ENCODE data around the gene PHTF1. TPM values are rescaled to one million over a fixed set of nuclear protein-coding genes. Genes with fewer than 3 reads are reported as not detected.

Gene PHTF1
- total and polyA plus RNA-seq, 2 of the 4 experiments (the other 2 are of a cell fraction) = 9.6 to 13.3 TPM

DNA sequence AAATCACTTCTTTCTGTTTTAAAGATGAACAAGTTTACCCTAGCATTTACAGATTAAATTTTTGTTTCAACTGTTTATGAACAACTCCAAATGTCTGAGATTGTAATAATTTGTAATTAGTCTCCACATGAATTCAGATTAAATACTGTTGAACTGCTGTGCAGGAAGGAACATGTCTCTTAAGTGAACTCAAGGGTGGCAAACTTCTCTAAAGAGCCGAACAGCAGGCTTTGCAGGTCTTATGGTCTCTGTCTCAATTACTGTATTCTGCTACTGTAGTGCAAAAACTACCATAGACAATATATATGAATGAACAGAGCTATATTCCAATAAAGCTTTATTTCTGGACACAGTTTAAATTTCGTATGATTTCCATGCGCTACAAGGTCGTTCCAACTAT, 46.4 kb upstream of the PHTF1 start:
- Histone ChIP-seq H3K9me3 (ENCODE audit: control insufficient read depth, insufficient read depth, low read length) (no peaks in the 10 kb centered on the region), H3K23ac (ENCODE audit: low read depth, low read length) (no peak overlapping the region), H3K4me1 (ENCODE audit: control insufficient read depth, insufficient read depth, low read length) (peaks cover 4% of the 10 kb centered on the region), H2AK9ac (replicated peaks; ENCODE audit: low read depth, low read length, poor library complexity) (no peak overlapping the region), H4K8ac (ENCODE audit: low read depth in 2 of 2, low read length in 2 of 2) (no peak overlapping the region), H3K79me1 (ENCODE audit: low read depth in 1 of 2, low read length in 2 of 2) (peaks cover 8 to 58% of the 10 kb centered on the region in 2 experiments), H2BK15ac (ENCODE audit: low read depth, low read length) (no peak overlapping the region), H3K4ac (ENCODE audit: low read depth, low read length) (no peak overlapping the region), H2BK5ac (ENCODE audit: low read depth, low read length, poor library complexity, severe bottlenecking) (no peak overlapping the region), H3K27ac (ENCODE audit: insufficient read depth, low read length) (no peak overlapping the region), H3K4me2 (ENCODE audit: low read depth, low read length) (no peak overlapping the region), H3K27me3 (ENCODE audit: control insufficient read depth, insufficient read depth, low read length) (no peaks in the 10 kb centered on the region), H4K5ac (ENCODE audit: low read depth, low read length) (no peak overlapping the region), H2BK120ac (ENCODE audit: low read depth, low read length) (no peak overlapping the region), H3K9ac (ENCODE audit: low read depth, low read length) (no peak overlapping the region), H2AK5ac (ENCODE audit: low read depth, low read length) (no peak overlapping the region), H3K56ac (ENCODE audit: extremely low read depth, insufficient read depth, low read length) (no peak overlapping the region), H2BK20ac (ENCODE audit: low read depth, low read length) (no peak overlapping the region), H4K91ac (ENCODE audit: insufficient read depth, low read depth, low read length) (no peak overlapping the region), H3K9me1 (ENCODE audit: insufficient read depth, low read length) (no peaks in the 10 kb centered on the region; the same call in 1 of the 2 replicates), H3K4me3 (ENCODE audit: insufficient read depth, low read depth, low read length) (no peak overlapping the region), H3K14ac (replicated peaks; ENCODE audit: low read depth, low read length) (no peak overlapping the region), H3K36me3 (ENCODE audit: control insufficient read depth, insufficient read depth, low read length) (no peaks in the 10 kb centered on the region), H2AFZ (replicated peaks; ENCODE audit: low read length, poor library complexity) (no peak overlapping the region), H3K18ac (ENCODE audit: low read depth, low read length) (no peak overlapping the region), H4K20me1 (ENCODE audit: insufficient read depth, low read length) (peaks cover 31% of the 10 kb centered on the region; the same call in 1 of the 2 replicates)
- no peak for ATAC-seq (ENCODE audit: low read depth)
- no peak for DNase-seq
- intact Hi-C loops (cut with micrococcal nuclease) = no loop called here
- ChIA-PET CTCF (interaction anchor here (0.6 kb wide), 1 partner anchor 9 kb away, joined by 3 read pairs; no protein-coding TSS in a partner anchor), POLR2A (ENCODE audit: unreplicated experiment) (no interaction called here)
- TF ChIP-seq, protein P1, sequence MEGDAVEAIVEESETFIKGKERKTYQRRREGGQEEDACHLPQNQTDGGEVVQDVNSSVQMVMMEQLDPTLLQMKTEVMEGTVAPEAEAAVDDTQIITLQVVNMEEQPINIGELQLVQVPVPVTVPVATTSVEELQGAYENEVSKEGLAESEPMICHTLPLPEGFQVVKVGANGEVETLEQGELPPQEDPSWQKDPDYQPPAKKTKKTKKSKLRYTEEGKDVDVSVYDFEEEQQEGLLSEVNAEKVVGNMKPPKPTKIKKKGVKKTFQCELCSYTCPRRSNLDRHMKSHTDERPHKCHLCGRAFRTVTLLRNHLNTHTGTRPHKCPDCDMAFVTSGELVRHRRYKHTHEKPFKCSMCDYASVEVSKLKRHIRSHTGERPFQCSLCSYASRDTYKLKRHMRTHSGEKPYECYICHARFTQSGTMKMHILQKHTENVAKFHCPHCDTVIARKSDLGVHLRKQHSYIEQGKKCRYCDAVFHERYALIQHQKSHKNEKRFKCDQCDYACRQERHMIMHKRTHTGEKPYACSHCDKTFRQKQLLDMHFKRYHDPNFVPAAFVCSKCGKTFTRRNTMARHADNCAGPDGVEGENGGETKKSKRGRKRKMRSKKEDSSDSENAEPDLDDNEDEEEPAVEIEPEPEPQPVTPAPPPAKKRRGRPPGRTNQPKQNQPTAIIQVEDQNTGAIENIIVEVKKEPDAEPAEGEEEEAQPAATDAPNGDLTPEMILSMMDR (conservative IDR thresholded peaks at IDR 0.05; ENCODE audit: low read depth, low read length) = no peak
- TF ChIP-seq BHLHE40 (IDR thresholded peaks at IDR 0.05; ENCODE audit: low read depth, low read length) (no peak), CEBPB (IDR thresholded peaks at IDR 0.05; ENCODE audit: low read depth, low read length) (no peak), MXI1 (IDR thresholded peaks at IDR 0.05; ENCODE audit: borderline replicate concordance, low read depth, low read length) (no peak), CHD1 (IDR thresholded peaks at IDR 0.05; ENCODE audit: low read depth, low read length) (no peak), FOS (IDR thresholded peaks at IDR 0.05; ENCODE audit: low read depth, low read length) (no peak), MAZ (IDR thresholded peaks at IDR 0.05; ENCODE audit: borderline replicate concordance, low read depth, low read length) (no peak), RFX5 (IDR thresholded peaks at IDR 0.05; ENCODE audit: low read depth, low read length) (no peak), POLR2A (IDR thresholded peaks at IDR 0.05; ENCODE audit: low read depth, low read length) (no peak), RAD21 (IDR thresholded peaks at IDR 0.05; ENCODE audit: low read length) (no peak)
- TF ChIP-seq, protein P2, sequence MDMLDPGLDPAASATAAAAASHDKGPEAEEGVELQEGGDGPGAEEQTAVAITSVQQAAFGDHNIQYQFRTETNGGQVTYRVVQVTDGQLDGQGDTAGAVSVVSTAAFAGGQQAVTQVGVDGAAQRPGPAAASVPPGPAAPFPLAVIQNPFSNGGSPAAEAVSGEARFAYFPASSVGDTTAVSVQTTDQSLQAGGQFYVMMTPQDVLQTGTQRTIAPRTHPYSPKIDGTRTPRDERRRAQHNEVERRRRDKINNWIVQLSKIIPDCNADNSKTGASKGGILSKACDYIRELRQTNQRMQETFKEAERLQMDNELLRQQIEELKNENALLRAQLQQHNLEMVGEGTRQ (IDR thresholded peaks at IDR 0.05; ENCODE audit: low read depth, low read length) = no peak
- BruUV-seq (replicated peaks) = no TSS peak
- WGBS, 2 experiments (ENCODE audit: extremely low coverage in 2 of 2, insufficient read length in 1 of 2) = no CpG with 5 or more reads among the region's 4 CpGs
- in situ Hi-C loops (cut with MboI; ENCODE audit: low sequenced_read_pairs) = no loop called here
- dilution Hi-C loops (cut with HindIII; ENCODE audit: low sequenced_read_pairs, unreplicated experiment) = no loop called here
